ENCODE data around the gene ZFYVE28. TPM values are rescaled to one million over a fixed set of nuclear protein-coding genes. Genes with fewer than 3 reads are reported as not detected.

ZFYVE28 gene
- total and polyA plus RNA-seq, 2 donors from 2014 or later: 8.0 to 18.9 TPM

- no peak for FAIRE-seq
These were observed 31.3 kb upstream of the ZFYVE28 start for GRCh38 chr4:2449511-2450392.

GRCh38 chr4:2449051-2449450 lies 30.6 kb upstream of the ZFYVE28 start:
- intact Hi-C loops (cut with DNase I): no loop called here
- Histone ChIP-seq H3K27ac (ENCODE audit: low read depth in 2 of 2, low read length in 2 of 2) (no peak overlapping the region), H3K27me3 (ENCODE audit: control insufficient read depth, insufficient read depth, low read length) (no peaks in the 10 kb centered on the region), H3K9ac (ENCODE audit: low read length in 3 of 3) (no peak overlapping the region), H3K4me3 (ENCODE audit: low read length in 3 of 3) (no peak overlapping the region), H3K36me3 (ENCODE audit: control insufficient read depth in 2 of 3, insufficient read depth in 3 of 3, low read length in 3 of 3) (no peaks in the 10 kb centered on the region), H3K4me1 (ENCODE audit: control insufficient read depth in 2 of 3, insufficient read depth in 2 of 3, low read depth in 1 of 3, low read length in 3 of 3) (no peaks in the 10 kb centered on the region), H3K9me3 (ENCODE audit: control insufficient read depth in 2 of 3, insufficient read depth in 1 of 3, low read length in 3 of 3) (no peaks in the 10 kb centered on the region)
- DNase-seq: peak in 1 of 5 donors; percentile 41
- no peak for FAIRE-seq
- TF ChIP-seq CTCF (IDR thresholded peaks at IDR 0.05; ENCODE audit: borderline replicate concordance, extremely low read depth, insufficient read depth): no peak

More at GRCh38 chr4:2449511-2450392, 31.3 kb upstream of the ZFYVE28 start:
- Histone ChIP-seq H3K4me1 (ENCODE audit: control insufficient read depth in 2 of 3, insufficient read depth in 2 of 3, low read depth in 1 of 3, low read length in 3 of 3) (no peaks in the 10 kb centered on the region), H3K9ac (ENCODE audit: low read length in 3 of 3) (no peak overlapping the region), H3K27ac (ENCODE audit: low read depth in 2 of 2, low read length in 2 of 2) (no peak overlapping the region), H3K27me3 (ENCODE audit: control insufficient read depth, insufficient read depth, low read length) (no peaks in the 10 kb centered on the region), H3K4me3 (ENCODE audit: low read length in 3 of 3) (no peak overlapping the region), H3K9me3 (ENCODE audit: control insufficient read depth in 2 of 3, insufficient read depth in 1 of 3, low read length in 3 of 3) (no peaks in the 10 kb centered on the region), H3K36me3 (ENCODE audit: control insufficient read depth in 2 of 3, insufficient read depth in 3 of 3, low read length in 3 of 3) (no peaks in the 10 kb centered on the region)
- DNase-seq: peak in 1 of 5 donors; percentile 61
- TF ChIP-seq CTCF (IDR thresholded peaks at IDR 0.05; ENCODE audit: borderline replicate concordance, extremely low read depth, insufficient read depth): no peak
- intact Hi-C loops (cut with DNase I): no loop called here

GRCh38 chr4:2448589-2448988 lies 30.1 kb upstream of the ZFYVE28 start:
- intact Hi-C loops (cut with DNase I): no loop called here
- DNase-seq (peak in 1 of 5 donors; percentile 58), FAIRE-seq (no peak)

More at GRCh38 chr4:2448589-2448988, 30.1 kb upstream of the ZFYVE28 start:
- H3K4me1 ChIP-seq (ENCODE audit: control insufficient read depth in 2 of 3, insufficient read depth in 2 of 3, low read depth in 1 of 3, low read length in 3 of 3): no peaks in the 10 kb centered on the region
- no peaks in the 10 kb centered on the region for H3K27me3 ChIP-seq (ENCODE audit: control insufficient read depth, insufficient read depth, low read length)
- no peak overlapping the region for H3K4me3 ChIP-seq (ENCODE audit: low read length in 3 of 3)
- no peak overlapping the region for H3K9ac ChIP-seq (ENCODE audit: low read length in 3 of 3)
- H3K9me3 ChIP-seq (ENCODE audit: control insufficient read depth in 2 of 3, insufficient read depth in 1 of 3, low read length in 3 of 3): no peaks in the 10 kb centered on the region
- no peak overlapping the region for H3K27ac ChIP-seq (ENCODE audit: low read depth in 2 of 2, low read length in 2 of 2)
- no peaks in the 10 kb centered on the region for H3K36me3 ChIP-seq (ENCODE audit: control insufficient read depth in 2 of 3, insufficient read depth in 3 of 3, low read length in 3 of 3)
- TF ChIP-seq CTCF (IDR thresholded peaks at IDR 0.05; ENCODE audit: borderline replicate concordance, extremely low read depth, insufficient read depth): no peak
